Neural cell (in vitro differentiated cells): Measurements from ENCODE around the gene SYCN.

Experiments
- EP300 ChIP-seq: fragments of 450-650 bp; conservative IDR thresholded peaks from 2 replicates; pipeline ENCODE4 v1.6.1; 2014; ENCODE audit warnings: antibody characterized with exemption, mild to moderate bottlenecking, moderate library complexity; ENCODE audit not compliant: poor library complexity, severe bottlenecking
- EZH2 ChIP-seq: fragments of 200-600, 300-800 bp; shearing (Covaris generic), sonication (generic); IDR thresholded peaks from 2 replicates; pipeline ENCODE4 v1.6.1; 2014; ENCODE audit warnings: antibody characterized with exemption, low read length, borderline replicate concordance, mild to moderate bottlenecking; ENCODE audit not compliant: insufficient read depth, poor library complexity, severe bottlenecking
- REST ChIP-seq: IDR thresholded peaks from 2 replicates; pipeline ENCODE4 v1.6.1; 2012; ENCODE audit warnings: borderline replicate concordance
- TAF1 ChIP-seq: IDR thresholded peaks from 2 replicates; pipeline ENCODE4 v1.6.1; 2012; ENCODE audit warnings: low read depth
- TF ChIP-seq, protein P1 (sequence below): fragments of 450-650 bp; IDR thresholded peaks from 2 replicates; pipeline ENCODE4 v1.5.1; 2014; ENCODE audit warnings: antibody characterized with exemption, mild to moderate bottlenecking, moderate library complexity; ENCODE audit not compliant: poor library complexity, severe bottlenecking

GRCh38 chr19:39154100-39154628, 49.9 kb downstream of the SYCN start:
- TF ChIP-seq, protein P1, sequence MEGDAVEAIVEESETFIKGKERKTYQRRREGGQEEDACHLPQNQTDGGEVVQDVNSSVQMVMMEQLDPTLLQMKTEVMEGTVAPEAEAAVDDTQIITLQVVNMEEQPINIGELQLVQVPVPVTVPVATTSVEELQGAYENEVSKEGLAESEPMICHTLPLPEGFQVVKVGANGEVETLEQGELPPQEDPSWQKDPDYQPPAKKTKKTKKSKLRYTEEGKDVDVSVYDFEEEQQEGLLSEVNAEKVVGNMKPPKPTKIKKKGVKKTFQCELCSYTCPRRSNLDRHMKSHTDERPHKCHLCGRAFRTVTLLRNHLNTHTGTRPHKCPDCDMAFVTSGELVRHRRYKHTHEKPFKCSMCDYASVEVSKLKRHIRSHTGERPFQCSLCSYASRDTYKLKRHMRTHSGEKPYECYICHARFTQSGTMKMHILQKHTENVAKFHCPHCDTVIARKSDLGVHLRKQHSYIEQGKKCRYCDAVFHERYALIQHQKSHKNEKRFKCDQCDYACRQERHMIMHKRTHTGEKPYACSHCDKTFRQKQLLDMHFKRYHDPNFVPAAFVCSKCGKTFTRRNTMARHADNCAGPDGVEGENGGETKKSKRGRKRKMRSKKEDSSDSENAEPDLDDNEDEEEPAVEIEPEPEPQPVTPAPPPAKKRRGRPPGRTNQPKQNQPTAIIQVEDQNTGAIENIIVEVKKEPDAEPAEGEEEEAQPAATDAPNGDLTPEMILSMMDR, result no peak
- no peak for TF ChIP-seq TAF1
- no peak for TF ChIP-seq EP300
- no peak for TF ChIP-seq REST
- TF ChIP-seq EZH2, result no peak
